ENCODE measurements around the gene SSTR4. TPM values are rescaled to one million over a fixed set of nuclear protein-coding genes. Genes with fewer than 3 reads are reported as not detected.

The SSTR4 gene
- total and polyA plus RNA-seq, 2 donors (not counting 3 experiments of a cell fraction or from before 2014, with no cell fraction given): not detected

GRCh38 chr20:23022849-23023248, 12.3 kb upstream of the SSTR4 start:
- DNase-seq (ENCODE audit: low read depth, low spot score): no peak
- Histone ChIP-seq H3K27ac (ENCODE audit: insufficient read depth, low read depth, low read length) (no peak overlapping the region), H3K4me1 (ENCODE audit: control insufficient read depth, extremely low read depth, insufficient read depth, low read length) (no peaks in the 10 kb centered on the region), H2AFZ (ENCODE audit: low read depth, low read length) (no peak overlapping the region), H3K9ac (replicated peaks; ENCODE audit: extremely low read depth, insufficient read depth, low read length) (no peak overlapping the region), H3K36me3 (ENCODE audit: control insufficient read depth in 2 of 2, extremely low read depth in 1 of 2, insufficient read depth in 2 of 2, low read length in 2 of 2) (no peaks in the 10 kb centered on the region), H3K27me3 (ENCODE audit: control insufficient read depth in 2 of 2, insufficient read depth in 2 of 2, low read length in 2 of 2) (peaks cover 0 to 2% of the 10 kb centered on the region in 2 experiments), H3K79me2 (ENCODE audit: control insufficient read depth, insufficient read depth, low read length) (no peaks in the 10 kb centered on the region), H3K4me3 (replicated peaks in 1 of 3; ENCODE audit: insufficient read depth in 1 of 3, low read depth in 1 of 3, low read length in 3 of 3) (no peak overlapping the region), H3K9me3 (replicated peaks; ENCODE audit: control insufficient read depth, insufficient read depth, low read length) (no peaks in the 10 kb centered on the region), H3K9me1 (replicated peaks; ENCODE audit: control insufficient read depth, extremely low read depth, insufficient read depth, low read length) (no peaks in the 10 kb centered on the region), H3K4me2 (ENCODE audit: insufficient read depth, low read length) (no peak overlapping the region), H4K20me1 (replicated peaks; ENCODE audit: control insufficient read depth, extremely low read depth, insufficient read depth, low read length) (no peaks in the 10 kb centered on the region)
- ChIA-PET CTCF (interaction anchor here (1.3 kb wide), 1 partner anchor 171 kb away, joined by 3 read pairs; no protein-coding TSS in a partner anchor), POLR2A (no interaction called here)
- intact Hi-C loops (cut with micrococcal nuclease) (no loop called here), dilution Hi-C loops (cut with MboI; ENCODE audit: extremely low pct_ligation_motif_present, low sequenced_read_pairs) (no loop called here)
- no TSS peak for BruUV-seq (replicated peaks)
- TF ChIP-seq FOS (IDR thresholded peaks at IDR 0.05; ENCODE audit: borderline replicate concordance, insufficient read depth, low read length) (no peak), MYC (IDR thresholded peaks at IDR 0.05; ENCODE audit: low read depth, low read length) (no peak), POLR2AphosphoS5 (IDR thresholded peaks at IDR 0.05; ENCODE audit: insufficient read depth, low read depth, low read length) (no peak), POLR2A (IDR thresholded peaks at IDR 0.05; ENCODE audit: low read depth, low read length) (no peak), JUN (IDR thresholded peaks at IDR 0.05; ENCODE audit: borderline replicate concordance, insufficient read depth, insufficient read length, low read depth) (no peak), EZH2 (IDR thresholded peaks at IDR 0.05; ENCODE audit: borderline replicate concordance, low read depth, low read length, severe bottlenecking) (no peak), CTCF (IDR thresholded peaks at IDR 0.05; ENCODE audit: extremely low read depth in 1 of 2, insufficient read depth in 1 of 2, low read depth in 1 of 2, low read length in 2 of 2) (no peak), GATA2 (IDR thresholded peaks at IDR 0.05; ENCODE audit: insufficient read depth, insufficient read length, low read depth, low read length) (no peak)
- TF ChIP-seq, protein P1, sequence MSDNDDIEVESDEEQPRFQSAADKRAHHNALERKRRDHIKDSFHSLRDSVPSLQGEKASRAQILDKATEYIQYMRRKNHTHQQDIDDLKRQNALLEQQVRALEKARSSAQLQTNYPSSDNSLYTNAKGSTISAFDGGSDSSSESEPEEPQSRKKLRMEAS (IDR thresholded peaks at IDR 0.05; ENCODE audit: insufficient read depth, insufficient read length): no peak
- FAIRE-seq: no peak
